K562 (cell line): Measurements from ENCODE around the gene MYH11. TPM values are rescaled to one million over a fixed set of nuclear protein-coding genes. Genes with fewer than 3 reads are reported as not detected.

ENCODE experiments used
- ATAC-seq: fragments of 200-7000 bp; cut with Tn5 transposase; 3 replicates; pipeline ENCODE4 v1.9.1; 2020; ENCODE audit warnings: moderate library complexity
- BruUV-seq: library from RNA; stranded (reverse); fragments of 400-500 nt; replicated peaks from 2 replicates; lab custom pipeline; 2021; lab: Mats Ljungman, UMichigan
- CTCF ChIA-PET: fragments of 300-600 bp; formaldehyde crosslinking; extraction: SDS; loops from one replicate; lab custom pipeline; 2021; ENCODE audit warnings: low intra/inter-chr PET ratio; lab: Yijun Ruan, JAX
- POLR2A ChIA-PET: fragments of 300-600, 350-650 bp; sonication (Branson Sonifier 250); formaldehyde crosslinking; extraction: SDS; loops from one replicate; lab custom pipeline; 2021; ENCODE audit warnings: antibody characterized with exemption, inconsistent platforms; lab: Yijun Ruan, JAX
- DNase-seq, 4 experiments: peaks; one replicate each; pipeline versions ENCODE4 v3.0.0 to v3.0.0-alpha.2; 2011 to 2018; ENCODE audit warnings: low spot score in 3 of 4, mixed read lengths in 3 of 4; ENCODE audit errors: extremely low read depth in 1 of 4
- FAIRE-seq: peaks from 2 replicates; lab custom pipeline; 2011; peaks lifted over from hg19 to GRCh38; lab: Jason Lieb, UNC
- H2AFZ ChIP-seq: 2 replicates; pipeline ENCODE4 v1.6.0; 2011; ENCODE audit warnings: low read depth, low read length, control low read depth, inconsistent platforms
- H3K27ac ChIP-seq: fragments of 200-600 bp; 3 replicates; pipeline ENCODE4 v1.8.0; 2011; ENCODE audit warnings: low read depth, mild to moderate bottlenecking, control low read depth, inconsistent platforms, low read length, moderate library complexity, mixed read lengths; ENCODE audit errors: extremely low read depth
- H3K27me3 ChIP-seq, 2 experiments: fragments of 300-600 bp in 1 of 2; 2 replicates in 1 of 2; 3 replicates in 1 of 2; pipeline versions ENCODE4 v1.6.0 to v1.8.0; 2011; ENCODE audit warnings: inconsistent platforms in 2 of 2, low read length in 2 of 2, mild to moderate bottlenecking in 1 of 2, mixed read lengths in 1 of 2, moderate library complexity in 1 of 2; ENCODE audit not compliant: control insufficient read depth in 2 of 2, insufficient read depth in 2 of 2
- H3K36me3 ChIP-seq: fragments of 300-600 bp; 3 replicates; pipeline ENCODE4 v1.8.0; 2011; ENCODE audit warnings: mild to moderate bottlenecking, low read length, inconsistent platforms; ENCODE audit not compliant: control insufficient read depth, insufficient read depth
- H3K4me1 ChIP-seq, 2 experiments: fragments of 200-600 bp in 1 of 2; replicated peaks in 1 of 2; 2 replicates in 1 of 2; 3 replicates in 1 of 2; pipeline versions ENCODE4 v1.5.1 to v1.8.0; 2011; ENCODE audit warnings: inconsistent platforms in 2 of 2, low read length in 2 of 2, mild to moderate bottlenecking in 1 of 2, mixed read lengths in 1 of 2, moderate library complexity in 1 of 2; ENCODE audit not compliant: control insufficient read depth in 2 of 2, insufficient read depth in 2 of 2
- H3K4me2 ChIP-seq: 2 replicates; pipeline ENCODE4 v1.6.1; 2011; ENCODE audit warnings: low read length, control low read depth, inconsistent platforms, mixed read lengths; ENCODE audit not compliant: insufficient read depth
- H3K4me3 ChIP-seq: fragments of 200-600 bp; sonication (generic), shearing (Covaris generic); 2 replicates; pipeline ENCODE4 v1.5.1; 2016; ENCODE audit warnings: control low read depth, inconsistent platforms
- H3K79me2 ChIP-seq: fragments of 200-600 bp; 3 replicates; pipeline ENCODE4 v1.8.0; 2011; ENCODE audit warnings: low read length, inconsistent platforms; ENCODE audit not compliant: control insufficient read depth, insufficient read depth
- H3K9ac ChIP-seq, 2 experiments: 2 replicates each; pipeline versions ENCODE4 v1.6.0 to v1.6.1; 2011; ENCODE audit warnings: low read depth in 2 of 2, low read length in 2 of 2, control low read depth in 1 of 2, inconsistent platforms in 1 of 2, mild to moderate bottlenecking in 1 of 2, mixed read lengths in 1 of 2; ENCODE audit not compliant: insufficient read depth in 1 of 2
- H3K9me1 ChIP-seq: one replicate; pipeline ENCODE4 v1.6.0; 2011; ENCODE audit warnings: inconsistent platforms, mild to moderate bottlenecking, low read length, moderate library complexity; ENCODE audit not compliant: control insufficient read depth, insufficient read depth
- H3K9me3 ChIP-seq: replicated peaks from 2 replicates; pipeline ENCODE4 v1.5.1; 2011; ENCODE audit warnings: low read depth, low read length, inconsistent platforms; ENCODE audit not compliant: control insufficient read depth, insufficient read depth
- H4K20me1 ChIP-seq: replicated peaks from 2 replicates; pipeline ENCODE4 v1.6.1; 2011; ENCODE audit warnings: low read length, inconsistent platforms, mixed read lengths; ENCODE audit not compliant: control insufficient read depth, insufficient read depth
- CREB1 ChIP-seq, 2 experiments: sonication (generic) in 1 of 2; formaldehyde crosslinking in 1 of 2; IDR thresholded peaks; 2 replicates each; pipeline versions ENCODE4 v1.6.1 to v1.8.0; 2012 to 2022; ENCODE audit warnings: inconsistent platforms in 1 of 2, mild to moderate bottlenecking in 1 of 2, missing genetic modification reagents in 1 of 2, moderate library complexity in 1 of 2
- ELK1 ChIP-seq: sonication (generic); formaldehyde crosslinking; IDR thresholded peaks from 2 replicates; pipeline ENCODE4 v1.8.1; 2022; ENCODE audit warnings: missing genetic modification reagents
- MECOM ChIP-seq: fragments of 250-450 bp; sonication (Bioruptor Pico); IDR thresholded peaks from 2 replicates; pipeline ENCODE4 v1.8.0; 2022; ENCODE audit warnings: inconsistent platforms
- MTA2 ChIP-seq: fragments of 450-650 bp; IDR thresholded peaks from 2 replicates; pipeline ENCODE4 v1.6.1; 2016; ENCODE audit warnings: low read depth
- PML ChIP-seq: IDR thresholded peaks from 2 replicates; pipeline ENCODE4 v1.6.1; 2012; ENCODE audit warnings: low read length, inconsistent platforms
- PPARD ChIP-seq: fragments of 250-450 bp; sonication (Bioruptor Pico); IDR thresholded peaks from 2 replicates; pipeline ENCODE4 v1.8.0; 2022; ENCODE audit warnings: inconsistent platforms, mild to moderate bottlenecking, moderate library complexity
- PURB ChIP-seq: sonication (generic); formaldehyde crosslinking; IDR thresholded peaks from 2 replicates; pipeline ENCODE4 v1.9.0; 2021; ENCODE audit warnings: low read depth, mild to moderate bottlenecking, missing genetic modification reagents
- RBM14 ChIP-seq: fragments of 200-400 bp; formaldehyde crosslinking; IDR thresholded peaks from 2 replicates; pipeline ENCODE4 v1.6.1; 2018; ENCODE audit warnings: low read depth, mild to moderate bottlenecking, low read length, moderate library complexity, borderline replicate concordance; ENCODE audit not compliant: insufficient read depth
- RFX1 ChIP-seq: fragments of 450-650 bp; IDR thresholded peaks from 2 replicates; pipeline ENCODE4 v1.6.1; 2016; ENCODE audit warnings: mild to moderate bottlenecking, moderate library complexity
- SMC3 ChIP-seq: conservative IDR thresholded peaks from 2 replicates; pipeline ENCODE4 v1.6.1; 2011; ENCODE audit warnings: low read depth, low read length, improper control_type of control experiment; ENCODE audit not compliant: insufficient read depth
- SRSF9 ChIP-seq: fragments of 200-400 bp; formaldehyde crosslinking; IDR thresholded peaks from 2 replicates; pipeline ENCODE4 v1.6.1; 2017; ENCODE audit warnings: low read depth, low read length, borderline replicate concordance
- TCF7 ChIP-seq: sonication (generic); IDR thresholded peaks from 2 replicates; pipeline ENCODE4 v1.6.1; 2016; ENCODE audit warnings: antibody characterized with exemption, borderline replicate concordance
- U2AF1 ChIP-seq: fragments of 200-400 bp; formaldehyde crosslinking; optimal IDR thresholded peaks from 2 replicates; pipeline ENCODE3; 2017; ENCODE audit warnings: mild to moderate bottlenecking, low read depth, low read length, moderate library complexity
- ZBED1 ChIP-seq: IDR thresholded peaks from 2 replicates; pipeline ENCODE4 v1.6.1; 2014
- ZC3H4 ChIP-seq: sonication (generic); formaldehyde crosslinking; IDR thresholded peaks from 2 replicates; pipeline ENCODE4 v1.9.0; 2021; ENCODE audit warnings: missing genetic modification reagents, borderline replicate concordance
- ZNF121 ChIP-seq: sonication (generic); formaldehyde crosslinking; conservative IDR thresholded peaks from 2 replicates; pipeline ENCODE4 v1.8.0; 2022; ENCODE audit warnings: missing genetic modification reagents
- WGBS: fragments of 100-300 bp; shearing (Covaris generic); methylation state at CpG from one replicate; pipeline ENCODE4 v1.1.6; 2016; ENCODE audit warnings: low coverage, mixed read lengths; ENCODE audit not compliant: insufficient coverage; ENCODE audit errors: missing lambda C conversion rate; 5-methylcytosine and 5-hydroxymethylcytosine counted together
- in situ Hi-C: fragments of 300-500 bp; cut with MboI; formaldehyde crosslinking; loops from 4 replicates; pipeline ENCODE4 v1.15.0; 2018; ENCODE audit warnings: inconsistent platforms, mixed read lengths
- intact Hi-C: fragments of 100-400 bp; cut with micrococcal nuclease; formaldehyde crosslinking; loops from 2 replicates; pipeline ENCODE4 v1.14.2; 2022
- polyA plus RNA-seq, 8 experiments: library from polyadenylated mRNA; depleted of rRNA in 4 of 8; stranded (reverse) in 5 of 8; unstranded in 3 of 8; fragments of >200 nt; fragmentation: Nextera tagmentation in 2 of 8; fragmentation: Illumina TruSeq in 1 of 8; extraction: Ambion mirVana in 2 of 8; extraction: Trizol in 1 of 8; gene quantifications; 2 replicates each; pipeline versions ENCODE4 v1.2.1 to v1.2.3, GENCODE V29; 2011 to 2014; ENCODE audit warnings: inconsistent platforms in 1 of 8, missing spikeins in 1 of 8
- total RNA-seq, 7 experiments: library from RNA; depleted of rRNA in 6 of 7; stranded (reverse); fragments of >200 nt in 6 of 7; fragmentation: Illumina TruSeq in 2 of 7; extraction: Trizol in 2 of 7; gene quantifications; 2 replicates each; pipeline versions ENCODE4 v1.2.1 to v1.2.3, GENCODE V29; 2011 to 2021; ENCODE audit warnings: low replicate concordance in 1 of 7
- TF ChIP-seq, protein P1 (sequence below), 2 experiments: fragments of 450-650 bp; IDR thresholded peaks; 2 replicates each; pipeline ENCODE4 v1.6.1; 2016
- TF ChIP-seq, protein P2 (sequence below): sonication (generic); formaldehyde crosslinking; IDR thresholded peaks from 2 replicates; pipeline ENCODE4 v1.8.0; 2022; ENCODE audit warnings: mild to moderate bottlenecking, missing genetic modification reagents

The MYH11 gene
- total and polyA plus RNA-seq, 9 of the 15 experiments (the other 6 are each of a cell fraction or from before 2014, with no cell fraction given), result 0.05 to 0.47 (median 0.08) TPM; not detected in 5

GRCh38 chr16:15771694-15772093, 85.1 kb downstream of the MYH11 start:
- WGBS, result 2% methylated on average over 7 of the region's 7 CpGs

More at GRCh38 chr16:15771694-15772093, 85.1 kb downstream of the MYH11 start:
- H3K9me1 ChIP-seq, result no peaks in the 10 kb centered on the region
- intact Hi-C loops (no loop called here), in situ Hi-C loops (no loop called here)
- TF ChIP-seq ZBED1 (no peak), ZNF121 (CRISPR knock-in tag) (no peak), PPARD (CRISPR knock-in tag) (no peak), SRSF9 (no peak), ZC3H4 (CRISPR knock-in tag) (no peak), U2AF1 (no peak), MTA2 (no peak), MECOM (CRISPR knock-in tag) (no peak), SMC3 (no peak), CREB1 (IDR thresholded peaks at IDR 0.05) (no peak), CREB1 (CRISPR knock-in tag; IDR thresholded peaks at IDR 0.05) (no peak), TCF7 (no peak), ELK1 (no peak), RFX1 (no peak), PURB (CRISPR knock-in tag) (no peak), PML (no peak), RBM14 (no peak)
- TF ChIP-seq, protein P1, sequence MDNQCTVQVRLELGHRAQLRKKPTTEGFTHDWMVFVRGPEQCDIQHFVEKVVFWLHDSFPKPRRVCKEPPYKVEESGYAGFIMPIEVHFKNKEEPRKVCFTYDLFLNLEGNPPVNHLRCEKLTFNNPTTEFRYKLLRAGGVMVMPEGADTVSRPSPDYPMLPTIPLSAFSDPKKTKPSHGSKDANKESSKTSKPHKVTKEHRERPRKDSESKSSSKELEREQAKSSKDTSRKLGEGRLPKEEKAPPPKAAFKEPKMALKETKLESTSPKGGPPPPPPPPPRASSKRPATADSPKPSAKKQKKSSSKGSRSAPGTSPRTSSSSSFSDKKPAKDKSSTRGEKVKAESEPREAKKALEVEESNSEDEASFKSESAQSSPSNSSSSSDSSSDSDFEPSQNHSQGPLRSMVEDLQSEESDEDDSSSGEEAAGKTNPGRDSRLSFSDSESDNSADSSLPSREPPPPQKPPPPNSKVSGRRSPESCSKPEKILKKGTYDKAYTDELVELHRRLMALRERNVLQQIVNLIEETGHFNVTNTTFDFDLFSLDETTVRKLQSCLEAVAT (IDR thresholded peaks at IDR 0.05), result no peak
- TF ChIP-seq, protein P2, sequence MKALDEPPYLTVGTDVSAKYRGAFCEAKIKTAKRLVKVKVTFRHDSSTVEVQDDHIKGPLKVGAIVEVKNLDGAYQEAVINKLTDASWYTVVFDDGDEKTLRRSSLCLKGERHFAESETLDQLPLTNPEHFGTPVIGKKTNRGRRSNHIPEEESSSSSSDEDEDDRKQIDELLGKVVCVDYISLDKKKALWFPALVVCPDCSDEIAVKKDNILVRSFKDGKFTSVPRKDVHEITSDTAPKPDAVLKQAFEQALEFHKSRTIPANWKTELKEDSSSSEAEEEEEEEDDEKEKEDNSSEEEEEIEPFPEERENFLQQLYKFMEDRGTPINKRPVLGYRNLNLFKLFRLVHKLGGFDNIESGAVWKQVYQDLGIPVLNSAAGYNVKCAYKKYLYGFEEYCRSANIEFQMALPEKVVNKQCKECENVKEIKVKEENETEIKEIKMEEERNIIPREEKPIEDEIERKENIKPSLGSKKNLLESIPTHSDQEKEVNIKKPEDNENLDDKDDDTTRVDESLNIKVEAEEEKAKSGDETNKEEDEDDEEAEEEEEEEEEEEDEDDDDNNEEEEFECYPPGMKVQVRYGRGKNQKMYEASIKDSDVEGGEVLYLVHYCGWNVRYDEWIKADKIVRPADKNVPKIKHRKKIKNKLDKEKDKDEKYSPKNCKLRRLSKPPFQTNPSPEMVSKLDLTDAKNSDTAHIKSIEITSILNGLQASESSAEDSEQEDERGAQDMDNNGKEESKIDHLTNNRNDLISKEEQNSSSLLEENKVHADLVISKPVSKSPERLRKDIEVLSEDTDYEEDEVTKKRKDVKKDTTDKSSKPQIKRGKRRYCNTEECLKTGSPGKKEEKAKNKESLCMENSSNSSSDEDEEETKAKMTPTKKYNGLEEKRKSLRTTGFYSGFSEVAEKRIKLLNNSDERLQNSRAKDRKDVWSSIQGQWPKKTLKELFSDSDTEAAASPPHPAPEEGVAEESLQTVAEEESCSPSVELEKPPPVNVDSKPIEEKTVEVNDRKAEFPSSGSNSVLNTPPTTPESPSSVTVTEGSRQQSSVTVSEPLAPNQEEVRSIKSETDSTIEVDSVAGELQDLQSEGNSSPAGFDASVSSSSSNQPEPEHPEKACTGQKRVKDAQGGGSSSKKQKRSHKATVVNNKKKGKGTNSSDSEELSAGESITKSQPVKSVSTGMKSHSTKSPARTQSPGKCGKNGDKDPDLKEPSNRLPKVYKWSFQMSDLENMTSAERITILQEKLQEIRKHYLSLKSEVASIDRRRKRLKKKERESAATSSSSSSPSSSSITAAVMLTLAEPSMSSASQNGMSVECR (CRISPR knock-in tag), result no peak
- H2AFZ ChIP-seq, result no peak overlapping the region
- no peaks in the 10 kb centered on the region for H3K36me3 ChIP-seq
- H3K79me2 ChIP-seq, result no peaks in the 10 kb centered on the region
- no peaks in the 10 kb centered on the region for H4K20me1 ChIP-seq
- no peak overlapping the region for H3K4me3 ChIP-seq
- no peaks in the 10 kb centered on the region; a peak in 1 of 5 replicates for H3K4me1 ChIP-seq
- DNase-seq (no peak), FAIRE-seq (no peak), ATAC-seq (no peak)
- H3K9ac ChIP-seq, result no peak overlapping the region
- POLR2A ChIA-PET, result no interaction called here
- no peak overlapping the region for H3K4me2 ChIP-seq
- no TSS peak for BruUV-seq
- H3K27me3 ChIP-seq, result peaks cover 20 to 48% of the 10 kb centered on the region in 2 experiments
- no peak overlapping the region for H3K27ac ChIP-seq
- CTCF ChIA-PET, result no interaction called here
- H3K9me3 ChIP-seq, result no peaks in the 10 kb centered on the region
